Esophagus muscularis mucosa (tissue), 3 donors: ENCODE data around the gene MTMR4.

Source experiments
- EP300 ChIP-seq: sonication (generic); formaldehyde crosslinking; IDR thresholded peaks from one replicate; pipeline ENCODE4 v1.6.1; 2017; ENCODE audit warnings: antibody characterized with exemption
- TF ChIP-seq, protein P1 (sequence below), 3 experiments: fragments of 200-600 bp in 2 of 3; fragments of 450-650 bp in 1 of 3; sonication (generic) in 2 of 3; IDR thresholded peaks; one replicate each; pipeline ENCODE4 v1.5.1; 2017 to 2019; ENCODE audit warnings: antibody characterized with exemption in 3 of 3, mild to moderate bottlenecking in 2 of 3, moderate library complexity in 1 of 3

DNA sequence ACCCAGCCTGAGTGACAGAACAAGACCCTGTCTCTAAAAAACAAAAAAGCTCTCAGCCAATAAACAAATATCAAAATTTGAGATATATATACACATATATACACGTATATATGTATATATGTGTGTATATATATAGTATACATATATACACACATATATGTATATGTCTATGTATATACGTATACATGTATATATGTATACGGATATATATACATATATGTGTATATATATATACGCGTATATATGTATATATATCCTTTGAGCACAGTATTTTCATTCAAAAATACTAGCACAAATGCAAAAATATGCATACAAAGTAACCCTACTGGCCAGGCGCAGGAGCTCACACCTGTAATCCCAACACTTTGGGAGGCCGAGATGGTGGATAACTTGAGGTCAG is 13.0 kb downstream of the MTMR4 start:
- TF ChIP-seq EP300: no peak
- TF ChIP-seq, protein P1, sequence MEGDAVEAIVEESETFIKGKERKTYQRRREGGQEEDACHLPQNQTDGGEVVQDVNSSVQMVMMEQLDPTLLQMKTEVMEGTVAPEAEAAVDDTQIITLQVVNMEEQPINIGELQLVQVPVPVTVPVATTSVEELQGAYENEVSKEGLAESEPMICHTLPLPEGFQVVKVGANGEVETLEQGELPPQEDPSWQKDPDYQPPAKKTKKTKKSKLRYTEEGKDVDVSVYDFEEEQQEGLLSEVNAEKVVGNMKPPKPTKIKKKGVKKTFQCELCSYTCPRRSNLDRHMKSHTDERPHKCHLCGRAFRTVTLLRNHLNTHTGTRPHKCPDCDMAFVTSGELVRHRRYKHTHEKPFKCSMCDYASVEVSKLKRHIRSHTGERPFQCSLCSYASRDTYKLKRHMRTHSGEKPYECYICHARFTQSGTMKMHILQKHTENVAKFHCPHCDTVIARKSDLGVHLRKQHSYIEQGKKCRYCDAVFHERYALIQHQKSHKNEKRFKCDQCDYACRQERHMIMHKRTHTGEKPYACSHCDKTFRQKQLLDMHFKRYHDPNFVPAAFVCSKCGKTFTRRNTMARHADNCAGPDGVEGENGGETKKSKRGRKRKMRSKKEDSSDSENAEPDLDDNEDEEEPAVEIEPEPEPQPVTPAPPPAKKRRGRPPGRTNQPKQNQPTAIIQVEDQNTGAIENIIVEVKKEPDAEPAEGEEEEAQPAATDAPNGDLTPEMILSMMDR (IDR thresholded peaks at IDR 0.05): no peak
